PC-9 (cell line): Measurements from ENCODE around the gene KCNK3. TPM values are rescaled to one million over a fixed set of nuclear protein-coding genes. Genes with fewer than 3 reads are reported as not detected.
A peak's percentile ranks its signal among the peaks of the same experiment; 100 is the strongest.

Experiments
- BruUV-seq: library from RNA; stranded (reverse); fragments of 400-500 nt; replicated peaks from 2 replicates; lab custom pipeline; 2021; lab: Mats Ljungman, UMichigan
- CTCF ChIA-PET: fragments of 300-600 bp; sonication (Branson Sonifier 250); formaldehyde crosslinking; loops from one replicate; lab custom pipeline; 2022; ENCODE audit warnings: antibody characterized with exemption; lab: Charles Lee
- POLR2A ChIA-PET: fragments of 300-600 bp; sonication (Branson Sonifier 250); formaldehyde crosslinking; loops from one replicate; lab custom pipeline; 2022; ENCODE audit warnings: antibody characterized with exemption; ENCODE audit not compliant: unreplicated experiment; lab: Charles Lee
- DNase-seq, 2 experiments: peaks; one replicate each; pipeline versions ENCODE4 v3.0.0 to v3.0.0-alpha.2; 2015 to 2022; ENCODE audit warnings: mixed read lengths in 1 of 2
- H2AFZ ChIP-seq: fragments of 200-600 bp; sonication (generic); 2 replicates; pipeline ENCODE4 v1.8.1; 2017; ENCODE audit warnings: antibody characterized with exemption
- H3F3A ChIP-seq: fragments of 200-600 bp; sonication (generic); 2 replicates; pipeline ENCODE4 v1.8.1; 2017; ENCODE audit warnings: antibody characterized with exemption, mild to moderate bottlenecking, low read depth; ENCODE audit not compliant: insufficient read depth
- H3K27ac ChIP-seq: fragments of 200-600 bp; sonication (generic); 2 replicates; pipeline ENCODE4 v1.6.1; 2016; ENCODE audit warnings: mixed run types
- H3K27me3 ChIP-seq: fragments of 200-600 bp; sonication (generic); 2 replicates; pipeline ENCODE4 v1.6.1; 2016; ENCODE audit warnings: low read depth, mixed run types; ENCODE audit not compliant: insufficient read depth
- H3K36me3 ChIP-seq: fragments of 200-600 bp; sonication (generic); 2 replicates; pipeline ENCODE4 v1.6.1; 2016; ENCODE audit warnings: low read depth, mixed run types
- H3K4me1 ChIP-seq: fragments of 200-600 bp; sonication (generic); replicated peaks from 2 replicates; pipeline ENCODE4 v1.6.1; 2016; ENCODE audit warnings: mixed run types; ENCODE audit not compliant: insufficient read depth
- H3K4me2 ChIP-seq: fragments of 200-600 bp; sonication (generic); 2 replicates; pipeline ENCODE4 v1.6.1; 2017; ENCODE audit warnings: mixed run types
- H3K4me3 ChIP-seq: fragments of 200-600 bp; sonication (generic); 2 replicates; pipeline ENCODE4 v1.6.1; 2016; ENCODE audit warnings: mixed run types
- H3K79me2 ChIP-seq: fragments of 200-600 bp; sonication (generic); 2 replicates; pipeline ENCODE4 v1.6.1; 2017; ENCODE audit warnings: low read depth, mixed run types
- H3K9me2 ChIP-seq: fragments of 200-600 bp; sonication (generic); 2 replicates; pipeline ENCODE4 v1.8.1; 2017; ENCODE audit warnings: mild to moderate bottlenecking; ENCODE audit not compliant: insufficient read depth
- H3K9me3 ChIP-seq: fragments of 200-600 bp; sonication (generic); 2 replicates; pipeline ENCODE4 v1.8.1; 2016; ENCODE audit warnings: low read depth; ENCODE audit not compliant: insufficient read depth
- H4K20me1 ChIP-seq: fragments of 200-600 bp; sonication (generic); 2 replicates; pipeline ENCODE4 v1.8.1; 2017; ENCODE audit not compliant: insufficient read depth
- CTCF ChIP-seq: fragments of 200-600 bp; sonication (generic); conservative IDR thresholded peaks from 2 replicates; pipeline ENCODE4 v1.6.1; 2017; ENCODE audit warnings: mixed run types, antibody characterized with exemption, mild to moderate bottlenecking, moderate library complexity
- EZH2 ChIP-seq: fragments of 200-600 bp; sonication (generic); IDR thresholded peaks from 2 replicates; pipeline ENCODE4 v1.8.0; 2017; ENCODE audit warnings: antibody characterized with exemption, low read depth
- intact Hi-C: fragments of 100-400 bp; cut with micrococcal nuclease; formaldehyde crosslinking; loops from one replicate; pipeline ENCODE4 v1.10.0; 2022; ENCODE audit not compliant: unreplicated experiment
- total RNA-seq: library from RNA; stranded (reverse); gene quantifications from 2 replicates; pipeline ENCODE4 v1.2.3, GENCODE V29; 2021

The KCNK3 gene
- total RNA-seq, 1 experiment from 2014 or later: not detected

GRCh38 chr2:26763019-26763418 is 70.5 kb downstream of the KCNK3 start:
- intact Hi-C loops: no loop called here
- Histone ChIP-seq H2AFZ (no peak overlapping the region), H4K20me1 (peaks cover 6% of the 10 kb centered on the region; the same call in 1 of the 2 replicates), H3K4me1 (peaks cover 44% of the 10 kb centered on the region), H3K4me3 (no peak overlapping the region), H3K9me2 (no peaks in the 10 kb centered on the region), H3K27ac (no peak overlapping the region), H3K9me3 (no peaks in the 10 kb centered on the region), H3K79me2 (peaks cover 42% of the 10 kb centered on the region), H3F3A (peaks cover 19% of the 10 kb centered on the region), H3K27me3 (no peaks in the 10 kb centered on the region), H3K36me3 (no peaks in the 10 kb centered on the region), H3K4me2 (0 out of 2 replicates have a peak overlapping the region, but pooled peaks have one; percentile 89)
- BruUV-seq: TSS peak; percentile 72
- TF ChIP-seq CTCF (no peak), EZH2 (no peak)
- ChIA-PET CTCF (interaction anchor here (0.6 kb wide), 1 partner anchor 22 kb away, joined by 4 read pairs; no protein-coding TSS in a partner anchor), POLR2A (no interaction called here)
- DNase-seq: no peak

- peak; percentile 62 to 77 for DNase-seq
- Histone ChIP-seq H3K4me2 (peak within 1 kb of the TSS; percentile 89), H3K4me3 (peak within 1 kb of the TSS; percentile 96), H3K4me1 (peaks cover 43% of the 10 kb centered on the region), H3K9me2 (no peaks in the 10 kb centered on the region), H3K36me3 (no peaks in the 10 kb centered on the region), H3K9me3 (no peaks in the 10 kb centered on the region), H3K27ac (peak within 1 kb of the TSS; percentile 40), H4K20me1 (peaks cover 6% of the 10 kb centered on the region; the same call in 1 of the 2 replicates), H3K79me2 (peaks cover 51% of the 10 kb centered on the region), H3F3A (peaks cover 7% of the 10 kb centered on the region), H3K27me3 (no peaks in the 10 kb centered on the region), H2AFZ (peak within 1 kb of the TSS; percentile 97)
- no peak for TF ChIP-seq CTCF
- TF ChIP-seq EZH2: no peak
- BruUV-seq: TSS peak; percentile 46
- ChIA-PET CTCF (no interaction called here), POLR2A (interaction anchor here (1.0 kb wide), 1 partner anchor 22 kb away, joined by 3 read pairs; the partner anchor contains the start of gene CENPA)
- intact Hi-C loops: no loop called here
These were observed 71.8 kb downstream of the KCNK3 start, which contains the start of gene SLC35F6 for GRCh38 chr2:26764078-26764887. Gene SLC35F6, plus strand, starts transcription at chr2:26764284. Its CDS starts 66 bp downstream, at chr2:26764350.

GRCh38 chr2:26764906-26765305 is 72.4 kb downstream of the KCNK3 start:
- Histone ChIP-seq H3F3A (peaks cover under 1% of the 10 kb centered on the region), H3K79me2 (peaks cover 58% of the 10 kb centered on the region), H3K9me2 (no peaks in the 10 kb centered on the region), H3K36me3 (peaks cover 4% of the 10 kb centered on the region; the same call in 1 of the 2 replicates), H3K4me3 (peak overlapping the region; percentile 96), H3K27me3 (no peaks in the 10 kb centered on the region), H3K9me3 (no peaks in the 10 kb centered on the region), H4K20me1 (peaks cover 6% of the 10 kb centered on the region; the same call in 1 of the 2 replicates), H3K4me1 (peaks cover 43% of the 10 kb centered on the region), H2AFZ (peak overlapping the region; percentile 97), H3K4me2 (peak overlapping the region; percentile 89), H3K27ac (peak overlapping the region; percentile 40; the same call in 1 of the 2 replicates)
- no peak for TF ChIP-seq EZH2
- no peak for TF ChIP-seq CTCF
- ChIA-PET POLR2A (interaction anchor here (1.0 kb wide), 1 partner anchor 21 kb away, joined by 3 read pairs; the partner anchor contains the start of gene CENPA), CTCF (no interaction called here)
- intact Hi-C loops: no loop called here
- no TSS peak for BruUV-seq
- DNase-seq: no peak
